HepG2 (cell line): Measurements from ENCODE around the gene EXOC6B.

ENCODE experiments used
- CENPBD1 ChIP-seq: sonication (generic); formaldehyde crosslinking; IDR thresholded peaks from 2 replicates; pipeline ENCODE4 v1.8.0; 2022; ENCODE audit warnings: missing genetic modification reagents, low read depth, mild to moderate bottlenecking, borderline replicate concordance
- ESRRA ChIP-seq: sonication (generic); formaldehyde crosslinking; IDR thresholded peaks from 2 replicates; pipeline ENCODE4 v1.5.1; 2020; ENCODE audit warnings: mild to moderate bottlenecking, low read depth, missing genetic modification reagents
- GTF2F1 ChIP-seq: fragments of 150-350 bp; IDR thresholded peaks from 2 replicates; pipeline ENCODE4 v1.6.1; 2014; ENCODE audit warnings: low read length
- NCOA1 ChIP-seq: sonication (generic); formaldehyde crosslinking; IDR thresholded peaks from 2 replicates; pipeline ENCODE4 v1.9.0; 2021; ENCODE audit warnings: missing genetic modification reagents
- POLR2A ChIP-seq, 2 experiments: IDR thresholded peaks; 2 replicates each; pipeline ENCODE4 v1.6.1; 2011; ENCODE audit warnings: low read depth in 2 of 2, low read length in 2 of 2, mild to moderate bottlenecking in 1 of 2, moderate library complexity in 1 of 2; ENCODE audit not compliant: insufficient read depth in 1 of 2
- SIN3A ChIP-seq: IDR thresholded peaks from 2 replicates; pipeline ENCODE4 v1.6.1; 2011; ENCODE audit warnings: low read depth, mild to moderate bottlenecking, control low read depth, low read length, borderline replicate concordance
- SNRNP70 ChIP-seq: fragments of 200-400 bp; formaldehyde crosslinking; IDR thresholded peaks from 2 replicates; pipeline ENCODE4 v1.6.1; 2017; ENCODE audit warnings: mild to moderate bottlenecking, low read depth, low read length, moderate library complexity
- YY1 ChIP-seq: IDR thresholded peaks from 2 replicates; pipeline ENCODE4 v1.6.1; 2011; ENCODE audit warnings: low read length, low read depth, moderate library complexity, mild to moderate bottlenecking; ENCODE audit not compliant: insufficient read depth, insufficient replicate concordance
- ZNF274 ChIP-seq: sonication (generic); formaldehyde crosslinking; IDR thresholded peaks from 2 replicates; pipeline ENCODE4 v1.5.1; 2020; ENCODE audit warnings: mild to moderate bottlenecking, missing genetic modification reagents
- ZNF496 ChIP-seq: sonication (generic); formaldehyde crosslinking; IDR thresholded peaks from 2 replicates; pipeline ENCODE4 v1.8.1; 2023; ENCODE audit warnings: mild to moderate bottlenecking, moderate library complexity, missing genetic modification reagents; ENCODE audit not compliant: insufficient replicate concordance
- TF ChIP-seq, protein P1 (sequence below): sonication (generic); formaldehyde crosslinking; conservative IDR thresholded peaks from 2 replicates; pipeline ENCODE4 v1.8.0; 2022; ENCODE audit warnings: missing genetic modification reagents

DNA sequence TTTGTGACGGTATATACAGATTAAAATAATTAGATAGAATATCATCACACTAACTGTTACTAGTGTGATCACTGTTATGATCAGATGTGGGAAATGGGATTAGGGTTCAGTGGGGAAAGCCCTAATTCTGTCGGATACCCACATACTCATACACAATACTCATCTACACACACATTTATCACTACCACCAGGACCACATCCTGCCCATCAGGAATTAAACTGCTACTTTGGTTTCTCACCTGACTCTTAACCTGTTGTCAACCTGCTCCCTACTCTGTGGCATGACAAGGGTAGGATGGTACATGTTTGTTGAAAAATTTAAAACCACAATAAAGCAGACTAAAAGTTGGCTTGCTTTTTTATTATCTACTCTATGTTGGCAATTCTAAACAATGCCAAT lies 653.4 kb downstream of the EXOC6B start:
- no peak for TF ChIP-seq ZNF496
- no peak for TF ChIP-seq GTF2F1
- no peak for TF ChIP-seq YY1
- TF ChIP-seq CENPBD1 (CRISPR knock-in tag), result no peak
- no peak for TF ChIP-seq ESRRA (CRISPR knock-in tag)
- no peak for TF ChIP-seq SIN3A
- TF ChIP-seq, protein P1, sequence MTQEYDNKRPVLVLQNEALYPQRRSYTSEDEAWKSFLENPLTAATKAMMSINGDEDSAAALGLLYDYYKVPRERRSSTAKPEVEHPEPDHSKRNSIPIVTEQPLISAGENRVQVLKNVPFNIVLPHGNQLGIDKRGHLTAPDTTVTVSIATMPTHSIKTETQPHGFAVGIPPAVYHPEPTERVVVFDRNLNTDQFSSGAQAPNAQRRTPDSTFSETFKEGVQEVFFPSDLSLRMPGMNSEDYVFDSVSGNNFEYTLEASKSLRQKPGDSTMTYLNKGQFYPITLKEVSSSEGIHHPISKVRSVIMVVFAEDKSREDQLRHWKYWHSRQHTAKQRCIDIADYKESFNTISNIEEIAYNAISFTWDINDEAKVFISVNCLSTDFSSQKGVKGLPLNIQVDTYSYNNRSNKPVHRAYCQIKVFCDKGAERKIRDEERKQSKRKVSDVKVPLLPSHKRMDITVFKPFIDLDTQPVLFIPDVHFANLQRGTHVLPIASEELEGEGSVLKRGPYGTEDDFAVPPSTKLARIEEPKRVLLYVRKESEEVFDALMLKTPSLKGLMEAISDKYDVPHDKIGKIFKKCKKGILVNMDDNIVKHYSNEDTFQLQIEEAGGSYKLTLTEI (CRISPR knock-in tag), result no peak
- TF ChIP-seq POLR2A (IDR thresholded peaks at IDR 0.05; ENCODE audit: insufficient read depth in 1 of 2, low read depth in 2 of 2, low read length in 2 of 2), result no peak
- no peak for TF ChIP-seq ZNF274 (CRISPR knock-in tag)
- TF ChIP-seq SNRNP70, result no peak
- no peak for TF ChIP-seq NCOA1 (CRISPR knock-in tag)
